GM12892 (cell line): ENCODE measurements around the gene ILK.

Experiments
- POLR2A ChIP-seq: IDR thresholded peaks from 2 replicates; pipeline ENCODE4 v1.6.1; 2011; ENCODE audit warnings: low read depth, low read length, control low read depth
- POLR2AphosphoS5 ChIP-seq: IDR thresholded peaks from 2 replicates; pipeline ENCODE4 v1.6.1; 2011; ENCODE audit warnings: low read depth, low read length, control low read depth
- TAF1 ChIP-seq: IDR thresholded peaks from 2 replicates; pipeline ENCODE4 v1.6.1; 2011; ENCODE audit warnings: low read depth, mild to moderate bottlenecking, control low read depth, low read length, borderline replicate concordance

GRCh38 chr11:6648501-6648900 is 44.9 kb downstream of the ILK start:
- TF ChIP-seq TAF1 (no peak), POLR2A (no peak), POLR2AphosphoS5 (no peak)
